IgD-negative memory B cell (primary cell): ENCODE results near the gene ORMDL1. TPM values are rescaled to one million over a fixed set of nuclear protein-coding genes. Genes with fewer than 3 reads are reported as not detected.
"Not testable (repeated sequence)": the region's sequence is repeated elsewhere in the genome, so short reads cannot be mapped to it uniquely, and the experiment has no call there.

Experiments used
- H3K27ac Mint-ChIP-seq, 3 donors: one replicate each; pipeline ENCODE4 v1.8.0; 2020 to 2022; ENCODE audit warnings: mild to moderate bottlenecking in 3 of 3, mixed read lengths in 3 of 3, moderate library complexity in 1 of 3
- H3K27me3 Mint-ChIP-seq: one replicate; pipeline ENCODE4 v1.8.0; 2021; ENCODE audit warnings: mixed read lengths
- H3K36me3 Mint-ChIP-seq: one replicate; pipeline ENCODE4 v1.8.0; 2020; ENCODE audit warnings: mild to moderate bottlenecking, mixed read lengths
- H3K4me1 Mint-ChIP-seq, 3 donors: one replicate each; pipeline ENCODE4 v1.8.0; 2020 to 2022; ENCODE audit warnings: mixed read lengths in 3 of 3, mild to moderate bottlenecking in 1 of 3
- H3K4me3 Mint-ChIP-seq, 4 donors: one replicate each; pipeline ENCODE4 v1.8.0; 2020 to 2022; ENCODE audit warnings: mild to moderate bottlenecking in 4 of 4, mixed read lengths in 4 of 4, moderate library complexity in 3 of 4
- H3K9me3 Mint-ChIP-seq, 3 donors: one replicate each; pipeline ENCODE4 v1.8.0; 2020 to 2021; ENCODE audit warnings: mixed read lengths in 3 of 3, mild to moderate bottlenecking in 1 of 3
- polyA plus RNA-seq: library from polyadenylated mRNA; unstranded; fragments of 300-500 nt; fragmentation: Illumina TruSeq; gene quantifications from one replicate; pipeline ENCODE4 v1.2.3, GENCODE V29; 2021

The ORMDL1 gene
- polyA plus RNA-seq, 1 donor from 2014 or later: 72.7 TPM

DNA sequence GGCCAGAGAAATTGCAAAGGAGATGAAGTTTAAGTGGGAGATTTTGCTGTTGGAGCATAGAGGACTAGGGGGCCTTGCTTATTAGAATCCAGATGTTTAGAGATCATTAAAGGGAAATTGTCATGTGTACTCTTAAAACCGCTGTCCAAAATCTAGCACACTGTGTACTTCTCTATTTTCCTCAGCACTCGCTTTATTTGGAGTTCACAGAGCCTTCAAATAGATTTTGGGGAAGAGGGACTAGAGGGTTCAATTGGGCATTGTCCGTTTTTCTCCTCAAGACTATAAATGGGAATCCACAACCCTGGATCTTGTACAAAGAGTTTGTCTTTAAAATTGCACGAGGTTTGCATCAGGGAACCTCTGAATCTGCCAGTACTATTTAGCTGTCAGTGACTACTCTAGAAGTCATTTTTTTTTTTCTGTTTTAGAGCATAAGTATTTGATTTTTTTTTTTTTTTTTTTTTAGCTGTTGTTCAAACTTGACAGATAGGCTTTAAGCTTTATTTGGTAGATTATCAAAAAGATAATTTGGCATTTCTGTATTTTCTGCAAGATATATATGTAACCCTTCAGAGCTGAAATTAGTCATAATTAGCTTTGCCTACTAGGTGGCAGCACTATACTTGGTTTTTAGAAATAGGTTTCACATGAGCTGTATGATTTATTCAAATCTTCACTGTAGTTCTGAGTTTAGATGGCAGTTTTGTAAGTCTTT, 14.3 kb upstream of the ORMDL1 start:
- Mint-ChIP-seq H3K27ac (no peak overlapping the region), H3K9me3 (no peaks in the 10 kb centered on the region), H3K36me3 (peaks cover 2% of the 10 kb centered on the region), H3K4me3 (no peak overlapping the region), H3K27me3 (no peaks in the 10 kb centered on the region), H3K4me1 (peaks cover 2 to 5% (median 4%) of the 10 kb centered on the region in 3 donors)

DNA sequence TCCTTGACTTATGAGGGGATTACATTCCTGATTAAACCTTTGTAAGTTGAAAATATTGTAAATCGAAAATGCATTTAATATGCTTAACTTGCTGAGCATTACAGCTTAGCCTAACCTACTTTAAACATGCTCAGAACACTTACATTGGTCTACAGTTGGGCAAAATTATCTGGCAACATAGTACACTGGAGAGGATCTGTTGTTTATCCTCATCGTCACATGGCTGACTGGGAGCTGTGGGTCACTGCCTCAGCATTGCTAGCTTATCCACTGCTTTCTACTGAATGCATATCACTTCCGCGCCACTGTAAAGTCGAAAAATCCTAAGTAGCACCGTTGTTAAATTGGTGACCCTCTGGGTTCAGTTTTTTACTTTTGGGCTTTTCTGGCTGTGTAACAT, 13.8 kb upstream of the ORMDL1 start:
- Mint-ChIP-seq H3K27ac (no peak overlapping the region), H3K27me3 (no peaks in the 10 kb centered on the region), H3K9me3 (no peaks in the 10 kb centered on the region), H3K36me3 (peaks cover 6% of the 10 kb centered on the region), H3K4me1 (peaks cover 2 to 5% (median 4%) of the 10 kb centered on the region in 3 donors), H3K4me3 (no peak overlapping the region)

GRCh38 chr2:189794310-189794709, 10.2 kb upstream of the ORMDL1 start:
- Mint-ChIP-seq H3K27me3 (no peaks in the 10 kb centered on the region), H3K27ac (no peak overlapping the region), H3K4me1 (peaks cover 4 to 15% (median 9%) of the 10 kb centered on the region in 3 donors), H3K9me3 (no peaks in the 10 kb centered on the region), H3K36me3 (peaks cover 6% of the 10 kb centered on the region), H3K4me3 (no peak overlapping the region)

DNA sequence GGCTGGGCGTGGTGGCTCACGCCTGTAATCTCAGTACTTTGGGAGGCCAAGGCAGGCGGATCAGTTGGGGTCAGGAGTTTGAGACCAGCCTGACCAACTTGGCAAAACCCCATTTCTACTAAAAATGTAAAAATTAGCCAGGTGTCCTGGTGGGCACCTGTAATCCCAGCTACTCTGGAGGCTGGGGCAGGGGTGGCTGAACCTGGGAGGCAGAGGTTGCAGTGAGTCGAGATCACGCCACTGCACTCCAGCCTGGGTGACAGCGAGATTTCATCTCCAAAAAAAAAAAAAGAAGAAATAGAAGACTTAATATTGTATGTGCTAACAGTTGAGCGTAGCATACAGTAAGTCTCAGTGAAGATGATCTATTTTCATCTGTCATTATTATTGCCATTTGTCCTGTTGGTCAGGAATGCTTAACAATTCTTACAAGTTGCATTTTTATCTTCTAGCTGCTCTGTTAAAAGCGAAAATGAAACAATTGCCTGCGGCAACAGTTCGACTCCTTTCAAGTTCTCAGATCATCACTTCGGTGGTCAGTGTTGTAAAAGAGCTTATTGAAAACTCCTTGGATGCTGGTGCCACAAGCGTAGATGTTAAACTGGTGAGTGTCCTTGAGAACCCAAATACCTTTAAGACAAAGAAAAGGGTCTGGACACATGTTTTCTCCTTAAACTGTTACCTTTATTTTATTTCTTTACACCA, 7.4 kb upstream of the ORMDL1 start:
- Mint-ChIP-seq H3K4me1 (peaks cover 8 to 14% (median 10%) of the 10 kb centered on the region in 3 donors), H3K36me3 (peaks cover 6% of the 10 kb centered on the region), H3K27me3 (no peaks in the 10 kb centered on the region), H3K4me3 (peak overlapping the region in 2 of 4 donors; percentile 28 to 38), H3K27ac (no peak overlapping the region), H3K9me3 (no peaks in the 10 kb centered on the region)

DNA sequence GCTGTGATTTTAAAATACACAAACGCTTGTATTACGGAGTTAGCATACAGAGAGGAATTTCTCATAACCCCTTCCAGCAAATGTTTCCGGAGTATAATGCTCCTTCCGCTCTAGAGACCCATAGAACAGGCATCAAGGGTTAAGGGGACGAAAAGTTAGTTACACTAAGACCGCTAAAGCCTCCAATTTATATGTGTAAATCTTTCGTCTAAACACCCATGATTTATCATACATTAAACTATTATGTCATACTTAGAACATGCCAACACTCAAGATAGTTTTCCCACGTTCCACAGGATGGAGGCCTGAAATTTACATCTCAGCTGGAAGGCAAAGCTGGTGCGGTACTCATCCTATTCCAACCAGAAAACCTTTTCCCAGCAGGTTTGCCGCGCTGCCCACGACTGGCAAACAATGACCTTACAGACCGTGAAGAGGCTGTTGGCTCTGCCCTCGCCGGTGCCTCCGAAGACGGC, 650 bp downstream of the ORMDL1 start:
- peaks cover 7% of the 10 kb centered on the region for H3K36me3 Mint-ChIP-seq
- H3K27ac Mint-ChIP-seq: peak overlapping the region; percentile 96 to 98 (median 97)
- peak overlapping the region; percentile 90 to 98 (median 97) for H3K4me3 Mint-ChIP-seq
- H3K9me3 Mint-ChIP-seq: no peaks in the 10 kb centered on the region
- H3K27me3 Mint-ChIP-seq: no peaks in the 10 kb centered on the region
- H3K4me1 Mint-ChIP-seq: peaks cover 32 to 42% (median 42%) of the 10 kb centered on the region in 3 donors

- Mint-ChIP-seq H3K36me3 (peaks cover 7% of the 10 kb centered on the region), H3K4me3 (peak overlapping the region in 3 of 4 donors; percentile 25 to 97 (median 68)), H3K4me1 (peaks cover 30 to 40% (median 37%) of the 10 kb centered on the region in 3 donors), H3K9me3 (no peaks in the 10 kb centered on the region), H3K27me3 (no peaks in the 10 kb centered on the region), H3K27ac (peak overlapping the region in 2 of 3 donors; percentile 96 to 98)
These were observed 1.9 kb downstream of the ORMDL1 start for GRCh38 chr2:189782221-189782671.

DNA sequence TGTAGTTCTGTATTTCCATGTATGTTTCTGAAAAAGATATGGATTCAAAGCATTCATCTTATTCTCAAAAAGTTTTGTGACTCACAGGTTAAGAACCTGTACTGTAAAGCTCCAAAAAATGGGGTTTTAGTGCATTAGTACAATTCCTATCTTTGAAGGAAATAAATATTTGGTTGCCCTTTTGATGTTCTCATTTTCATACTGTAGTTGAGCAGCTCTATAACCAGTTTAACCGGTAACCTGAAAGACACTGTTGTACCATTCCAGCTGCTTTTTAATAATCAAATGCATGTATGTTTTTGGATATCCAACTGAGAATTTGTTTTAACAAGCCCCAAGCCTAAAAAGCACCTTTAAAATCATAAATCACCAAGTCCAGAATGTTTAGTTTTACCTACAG, 11.9 kb downstream of the ORMDL1 start:
- Mint-ChIP-seq H3K9me3 (no peaks in the 10 kb centered on the region), H3K27me3 (no peaks in the 10 kb centered on the region), H3K4me1 (peaks cover 0 to 7% (median 0%) of the 10 kb centered on the region in 3 donors), H3K36me3 (no peaks in the 10 kb centered on the region), H3K4me3 (no peak overlapping the region), H3K27ac (no peak overlapping the region)

- no peaks in the 10 kb centered on the region for H3K27me3 Mint-ChIP-seq
- H3K4me3 Mint-ChIP-seq: no peak overlapping the region
- no peaks in the 10 kb centered on the region for H3K9me3 Mint-ChIP-seq
- no peaks in the 10 kb centered on the region for H3K36me3 Mint-ChIP-seq
- H3K4me1 Mint-ChIP-seq: no peaks in the 10 kb centered on the region
- no peak overlapping the region for H3K27ac Mint-ChIP-seq
These were observed 13.4 kb downstream of the ORMDL1 start for GRCh38 chr2:189770590-189771322.

DNA sequence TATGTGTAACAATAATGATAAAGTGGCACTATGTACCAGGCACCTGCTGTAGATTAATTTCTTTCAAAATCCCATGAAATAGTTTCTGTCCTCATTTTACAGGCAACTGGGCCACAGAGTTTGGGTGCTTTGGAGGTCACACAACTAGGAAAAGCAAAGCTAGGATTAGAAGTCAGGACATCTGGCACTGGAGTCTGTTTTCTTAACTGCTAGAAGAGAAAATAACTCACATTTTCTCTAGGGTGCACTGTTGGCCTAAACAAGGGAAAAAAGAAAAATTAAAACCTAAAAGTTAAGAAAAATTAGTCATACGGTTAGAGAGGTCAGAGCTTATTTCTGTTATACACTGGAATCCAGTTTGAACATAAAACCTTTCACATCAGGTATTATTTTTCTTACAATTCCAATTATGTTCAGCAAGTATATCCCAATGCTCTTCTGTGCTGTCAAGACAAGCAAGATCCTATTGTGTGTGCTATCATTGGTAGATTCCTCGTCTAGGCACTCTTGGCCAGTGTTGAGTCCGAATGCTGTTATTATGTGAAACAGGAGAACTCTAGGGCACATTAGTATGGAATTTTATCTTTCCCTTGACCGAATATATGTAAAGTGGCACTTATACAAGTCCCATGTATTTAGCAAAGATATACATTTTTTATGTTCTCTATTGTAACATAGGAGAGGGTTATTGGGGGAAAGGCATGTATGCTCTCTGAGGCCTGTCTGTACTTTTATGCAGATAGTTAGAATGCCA, 20.1 kb downstream of the ORMDL1 start:
- peak overlapping the region in 1 of 3 donors; percentile 97 for H3K27ac Mint-ChIP-seq

GRCh38 chr2:189762551-189763298, 21.4 kb downstream of the ORMDL1 start, which contains the start of gene OSGEPL1:
Gene OSGEPL1 (minus strand): TSS chr2:189762792. CDS start chr2:189761640, 1,152 bp downstream.
- Mint-ChIP-seq H3K36me3 (peaks cover 2% of the 10 kb centered on the region), H3K27ac (peak within 1 kb of the TSS; percentile 95 to 99 (median 97))

More for the DNA sequence above, 20.1 kb downstream of the ORMDL1 start:
- no peaks in the 10 kb centered on the region for H3K9me3 Mint-ChIP-seq
- H3K4me1 Mint-ChIP-seq: peaks cover 5 to 8% (median 7%) of the 10 kb centered on the region in 3 donors
- peak overlapping the region in 2 of 4 donors; percentile 97 to 98 for H3K4me3 Mint-ChIP-seq
- no peaks in the 10 kb centered on the region for H3K27me3 Mint-ChIP-seq
- H3K36me3 Mint-ChIP-seq: peaks cover 2% of the 10 kb centered on the region

GRCh38 chr2:189762229-189762550, 21.9 kb downstream of the ORMDL1 start:
- Mint-ChIP-seq H3K27ac (peak overlapping the region; percentile 95 to 99 (median 97)), H3K4me3 (peak overlapping the region; percentile 91 to 98 (median 98)), H3K27me3 (no peaks in the 10 kb centered on the region), H3K36me3 (peaks cover 2% of the 10 kb centered on the region), H3K9me3 (no peaks in the 10 kb centered on the region), H3K4me1 (peaks cover 7 to 9% (median 8%) of the 10 kb centered on the region in 3 donors)

More at GRCh38 chr2:189762551-189763298, 21.4 kb downstream of the ORMDL1 start, which contains the start of gene OSGEPL1:
- Mint-ChIP-seq H3K27me3 (no peaks in the 10 kb centered on the region), H3K4me1 (peaks cover 7 to 9% (median 7%) of the 10 kb centered on the region in 3 donors), H3K9me3 (no peaks in the 10 kb centered on the region), H3K4me3 (peak within 1 kb of the TSS; percentile 91 to 98 (median 98))

DNA sequence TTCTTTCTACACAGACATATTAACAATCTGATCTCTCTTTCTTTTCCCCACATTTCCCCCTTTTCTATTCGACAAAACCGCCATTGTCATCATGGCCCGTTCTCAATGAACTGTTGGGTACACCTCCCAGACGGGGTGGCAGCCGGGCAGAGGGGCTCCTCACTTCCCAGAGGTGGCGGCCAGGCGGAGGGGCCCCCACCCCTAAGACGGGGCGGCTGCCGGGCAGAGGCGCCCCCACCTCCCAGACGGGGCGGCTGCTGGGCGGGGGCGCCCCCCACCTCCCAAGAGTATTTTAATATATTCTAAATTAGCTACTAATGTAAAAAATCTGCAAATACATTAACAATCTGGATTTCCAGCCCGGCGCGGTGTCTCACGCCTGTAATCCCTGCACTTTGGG, 24.0 kb downstream of the ORMDL1 start:
- not testable (repeated sequence) for H3K27me3 Mint-ChIP-seq, H3K9me3 Mint-ChIP-seq, H3K36me3 Mint-ChIP-seq, H3K4me1 Mint-ChIP-seq, H3K27ac Mint-ChIP-seq, H3K4me3 Mint-ChIP-seq

- Mint-ChIP-seq H3K9me3 (no peaks in the 10 kb centered on the region), H3K36me3 (no peaks in the 10 kb centered on the region), H3K4me3 (no peak overlapping the region), H3K27ac (no peak overlapping the region), H3K27me3 (no peaks in the 10 kb centered on the region), H3K4me1 (peaks cover 2 to 4% (median 4%) of the 10 kb centered on the region in 3 donors)
These were observed 27.7 kb downstream of the ORMDL1 start for GRCh38 chr2:189756311-189756952.
